ENCODE data around the gene ANKRD26. TPM values are rescaled to one million over a fixed set of nuclear protein-coding genes. Genes with fewer than 3 reads are reported as not detected.

Gene ANKRD26
- total RNA-seq, 1 donor from 2014 or later, result 22.7 TPM

DNA sequence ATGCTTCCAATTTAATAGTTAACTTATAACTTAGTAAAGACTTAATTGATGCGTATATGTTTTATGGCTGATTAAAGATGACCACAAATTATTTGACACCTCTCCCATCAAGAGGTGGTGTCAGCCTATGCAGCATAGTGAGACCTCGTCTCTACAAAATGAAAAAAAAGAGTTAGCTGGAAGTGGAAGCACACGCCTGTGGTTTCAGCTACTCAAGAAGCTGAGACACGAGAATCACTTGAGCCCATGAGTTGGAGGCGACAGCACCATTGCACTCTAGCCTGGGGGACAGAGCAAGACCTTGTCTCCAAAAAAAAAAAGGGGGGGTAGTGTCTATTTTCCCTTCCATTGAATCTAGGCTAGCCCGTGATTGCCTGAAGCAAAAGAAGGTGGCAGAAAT, 140.5 kb downstream of the ANKRD26 start:
- Mint-ChIP-seq H3K27ac (no peak overlapping the region), H3K36me3 (peaks cover 5% of the 10 kb centered on the region), H3K4me3 (no peak overlapping the region), H3K4me1 (no peaks in the 10 kb centered on the region), H3K27me3 (ENCODE audit: insufficient read depth, low read depth) (peaks cover 4% of the 10 kb centered on the region), H3K9me3 (no peaks in the 10 kb centered on the region)
- H3K36me3 ChIP-seq, result no peaks in the 10 kb centered on the region
- H2AFZ ChIP-seq (replicated peaks), result no peak overlapping the region
- no peak for TF ChIP-seq EZH2 (IDR thresholded peaks at IDR 0.05)
- TF ChIP-seq, protein P1, sequence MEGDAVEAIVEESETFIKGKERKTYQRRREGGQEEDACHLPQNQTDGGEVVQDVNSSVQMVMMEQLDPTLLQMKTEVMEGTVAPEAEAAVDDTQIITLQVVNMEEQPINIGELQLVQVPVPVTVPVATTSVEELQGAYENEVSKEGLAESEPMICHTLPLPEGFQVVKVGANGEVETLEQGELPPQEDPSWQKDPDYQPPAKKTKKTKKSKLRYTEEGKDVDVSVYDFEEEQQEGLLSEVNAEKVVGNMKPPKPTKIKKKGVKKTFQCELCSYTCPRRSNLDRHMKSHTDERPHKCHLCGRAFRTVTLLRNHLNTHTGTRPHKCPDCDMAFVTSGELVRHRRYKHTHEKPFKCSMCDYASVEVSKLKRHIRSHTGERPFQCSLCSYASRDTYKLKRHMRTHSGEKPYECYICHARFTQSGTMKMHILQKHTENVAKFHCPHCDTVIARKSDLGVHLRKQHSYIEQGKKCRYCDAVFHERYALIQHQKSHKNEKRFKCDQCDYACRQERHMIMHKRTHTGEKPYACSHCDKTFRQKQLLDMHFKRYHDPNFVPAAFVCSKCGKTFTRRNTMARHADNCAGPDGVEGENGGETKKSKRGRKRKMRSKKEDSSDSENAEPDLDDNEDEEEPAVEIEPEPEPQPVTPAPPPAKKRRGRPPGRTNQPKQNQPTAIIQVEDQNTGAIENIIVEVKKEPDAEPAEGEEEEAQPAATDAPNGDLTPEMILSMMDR (IDR thresholded peaks at IDR 0.05), result no peak
- TF ChIP-seq EZH2phosphoT487 (IDR thresholded peaks at IDR 0.05), result no peak
- H3K27ac ChIP-seq, result no peak overlapping the region
- no peaks in the 10 kb centered on the region for H3F3A ChIP-seq (ENCODE audit: low read depth)
- H3K4me1 ChIP-seq, result no peaks in the 10 kb centered on the region
- H3K27me3 ChIP-seq, result no peaks in the 10 kb centered on the region
- H3K79me2 ChIP-seq (ENCODE audit: low read depth), result no peaks in the 10 kb centered on the region
- H3K9ac ChIP-seq, result no peak overlapping the region
- no peak for DNase-seq (ENCODE audit: low spot score)
- H4K20me1 ChIP-seq (ENCODE audit: low read depth), result no peaks in the 10 kb centered on the region
- no peak overlapping the region for H3K4me3 ChIP-seq
- H3K4me2 ChIP-seq, result no peak overlapping the region
- H3K9me3 ChIP-seq (ENCODE audit: low read depth), result no peaks in the 10 kb centered on the region

Small RNAs within 50 kb of the gene (small RNA-seq; reads per million reads assigned to genes)
- gene RNU6-490P, result not detected

Other genes starting within 250 kb of the ANKRD26 start
- gene ABI1, start 239.5 kb downstream of the ANKRD26 start, total RNA-seq (ENCODE audit: low replicate concordance), result 35.1 and 43.1 TPM in 2 replicates
- 93.8 and 127 TPM in 2 replicates for gene YME1L1, start 53.9 kb upstream of the ANKRD26 start, total RNA-seq (ENCODE audit: low replicate concordance)
- 56.1 and 84.3 TPM in 2 replicates for gene MASTL, start 54.9 kb upstream of the ANKRD26 start, total RNA-seq (ENCODE audit: low replicate concordance)
- 15.5 and 21.8 TPM in 2 replicates for gene ACBD5, start 140.3 kb upstream of the ANKRD26 start, total RNA-seq (ENCODE audit: low replicate concordance)

Measured in neural progenitor cell (in vitro differentiated cells).